PFSK-1 (cell line): ENCODE results near the gene SCAP.

Source experiments
- FOXP2 ChIP-seq: optimal IDR thresholded peaks from 2 replicates; pipeline ENCODE3; 2011; ENCODE audit warnings: borderline replicate concordance, control low read depth, inconsistent platforms; ENCODE audit not compliant: insufficient read depth; ENCODE audit errors: extremely low read length, extremely low read depth
- POLR2AphosphoS5 ChIP-seq: IDR thresholded peaks from 2 replicates; pipeline ENCODE4 v1.6.1; 2012; ENCODE audit warnings: low read depth, mild to moderate bottlenecking, control low read depth, low read length, moderate library complexity
- REST ChIP-seq, 2 experiments: IDR thresholded peaks; 2 replicates each; pipeline versions ENCODE4 v1.6.1 to v1.8.0; 2011 to 2012; ENCODE audit warnings: low read depth in 2 of 2, low read length in 2 of 2, control low read depth in 1 of 2, inconsistent platforms in 1 of 2, mild to moderate bottlenecking in 1 of 2, moderate library complexity in 1 of 2; ENCODE audit not compliant: insufficient read depth in 1 of 2
- SIN3A ChIP-seq: IDR thresholded peaks from 2 replicates; pipeline ENCODE4 v1.6.1; 2012; ENCODE audit warnings: mild to moderate bottlenecking, low read length, moderate library complexity, borderline replicate concordance; ENCODE audit not compliant: insufficient read depth
- TAF1 ChIP-seq: IDR thresholded peaks from 2 replicates; pipeline ENCODE4 v1.6.1; 2012; ENCODE audit warnings: low read length, control low read depth, borderline replicate concordance; ENCODE audit not compliant: insufficient read depth

The SCAP gene

GRCh38 chr3:47407896-47408838, 67.6 kb downstream of the SCAP start:
- TF ChIP-seq SIN3A (no peak), POLR2AphosphoS5 (no peak), TAF1 (no peak), REST (IDR thresholded peaks at IDR 0.05; ENCODE audit: insufficient read depth in 1 of 2, low read depth in 2 of 2, low read length in 2 of 2) (no peak), FOXP2 (no peak)

- TF ChIP-seq POLR2AphosphoS5 (no peak), SIN3A (no peak), TAF1 (no peak), FOXP2 (no peak), REST (IDR thresholded peaks at IDR 0.05; ENCODE audit: insufficient read depth in 1 of 2, low read depth in 2 of 2, low read length in 2 of 2) (no peak)
These were observed 68.5 kb downstream of the SCAP start for GRCh38 chr3:47407237-47407636.

GRCh38 chr3:47406762-47407149, 69.0 kb downstream of the SCAP start:
- TF ChIP-seq FOXP2, result no peak
- TF ChIP-seq SIN3A, result no peak
- no peak for TF ChIP-seq REST (IDR thresholded peaks at IDR 0.05; ENCODE audit: insufficient read depth in 1 of 2, low read depth in 2 of 2, low read length in 2 of 2)
- no peak for TF ChIP-seq POLR2AphosphoS5
- TF ChIP-seq TAF1, result no peak

- TF ChIP-seq REST (IDR thresholded peaks at IDR 0.05; ENCODE audit: insufficient read depth in 1 of 2, low read depth in 2 of 2, low read length in 2 of 2) (no peak), POLR2AphosphoS5 (no peak), SIN3A (no peak), TAF1 (no peak), FOXP2 (no peak)
These were observed 69.7 kb downstream of the SCAP start for GRCh38 chr3:47405820-47406761.
